ENCODE data around the gene LARP4B. TPM values are rescaled to one million over a fixed set of nuclear protein-coding genes. Genes with fewer than 3 reads are reported as not detected.

Gene LARP4B
- total RNA-seq, 1 donor from 2014 or later, result 64.2 TPM

- H3K4me3 ChIP-seq, result no peak overlapping the region
- DNase-seq, result no peak
- TF ChIP-seq CTCF (IDR thresholded peaks at IDR 0.05; ENCODE audit: borderline replicate concordance), result no peak
- peaks cover 12% of the 10 kb centered on the region for H3K27me3 ChIP-seq (ENCODE audit: low read depth)
- no peaks in the 10 kb centered on the region for H3K36me3 ChIP-seq
- H3K4me1 ChIP-seq, result no peaks in the 10 kb centered on the region
- H3K9me3 ChIP-seq (replicated peaks), result peaks cover 49% of the 10 kb centered on the region
- H3K27ac ChIP-seq (replicated peaks), result no peak overlapping the region
- intact Hi-C loops (cut with micrococcal nuclease), result no loop called here
These were observed 170.9 kb downstream of the LARP4B start for GRCh38 chr10:760622-761021.

GRCh38 chr10:759898-760477 lies 171.5 kb downstream of the LARP4B start:
- H3K27me3 ChIP-seq (ENCODE audit: low read depth), result peaks cover 12% of the 10 kb centered on the region
- H3K9me3 ChIP-seq (replicated peaks), result peaks cover 55% of the 10 kb centered on the region
- no peak overlapping the region for H3K4me3 ChIP-seq
- no peaks in the 10 kb centered on the region for H3K4me1 ChIP-seq
- no peaks in the 10 kb centered on the region for H3K36me3 ChIP-seq
- DNase-seq, result no peak
- H3K27ac ChIP-seq (replicated peaks), result no peak overlapping the region
- TF ChIP-seq CTCF (IDR thresholded peaks at IDR 0.05; ENCODE audit: borderline replicate concordance), result no peak
- intact Hi-C loops (cut with micrococcal nuclease), result no loop called here

Other genes with a start within 250 kb of the LARP4B start
- gene DIP2C, start 242.0 kb downstream of the LARP4B start, total RNA-seq, result 30.8 TPM
- 33.8 TPM for gene GTPBP4, start 56.7 kb upstream of the LARP4B start, total RNA-seq
- gene IDI2, start 94.2 kb upstream of the LARP4B start, total RNA-seq, result 0.33 TPM
- 15.6 TPM for gene IDI1, start 117.4 kb upstream of the LARP4B start, total RNA-seq
- 28.2 TPM for gene WDR37, start 124.7 kb upstream of the LARP4B start, total RNA-seq